Measurements from ENCODE around the gene MYADML2.

Gene MYADML2

GRCh38 chr17:81978524-81979298 lies 31.7 kb upstream of the MYADML2 start:
- DNase-seq (ENCODE audit: low read depth): no peak

DNA sequence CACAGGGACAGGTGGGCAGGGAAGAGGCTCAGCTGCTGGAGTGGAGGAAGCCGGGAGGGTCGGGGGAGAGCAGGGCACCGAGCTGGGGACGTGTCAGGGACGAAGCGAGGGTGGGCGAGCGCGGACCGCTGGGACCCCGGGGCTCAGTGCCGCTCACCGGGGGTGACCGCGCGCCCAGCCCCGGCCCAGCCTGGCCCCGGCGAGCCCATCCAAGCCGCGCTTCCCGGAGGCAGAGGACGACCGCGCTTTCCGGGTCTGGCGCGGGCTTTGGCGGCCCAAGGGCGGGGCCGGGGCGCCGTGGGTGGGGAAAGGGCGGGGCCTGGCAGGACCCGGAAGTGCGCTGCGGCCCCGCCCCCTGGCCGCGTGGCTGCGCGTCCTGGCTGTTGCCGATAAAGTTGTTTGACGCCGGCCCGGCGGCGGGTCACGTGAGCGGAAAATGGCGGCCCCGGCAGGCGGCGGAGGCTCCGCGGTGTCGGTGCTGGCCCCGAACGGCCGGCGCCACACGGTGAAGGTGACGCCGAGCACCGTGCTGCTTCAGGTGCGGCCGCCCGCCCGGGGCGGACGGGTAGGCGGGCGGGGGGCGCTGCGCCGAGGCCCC lies 30.3 kb upstream of the MYADML2 start, which contains the start of gene ASPSCR1:
TSS of gene ASPSCR1 (plus strand) at position 419 of the 598 bp plus-strand sequence. CDS start at position 437, 18 bp downstream.
- peak; percentile 80 for DNase-seq (ENCODE audit: low read depth)

DNA sequence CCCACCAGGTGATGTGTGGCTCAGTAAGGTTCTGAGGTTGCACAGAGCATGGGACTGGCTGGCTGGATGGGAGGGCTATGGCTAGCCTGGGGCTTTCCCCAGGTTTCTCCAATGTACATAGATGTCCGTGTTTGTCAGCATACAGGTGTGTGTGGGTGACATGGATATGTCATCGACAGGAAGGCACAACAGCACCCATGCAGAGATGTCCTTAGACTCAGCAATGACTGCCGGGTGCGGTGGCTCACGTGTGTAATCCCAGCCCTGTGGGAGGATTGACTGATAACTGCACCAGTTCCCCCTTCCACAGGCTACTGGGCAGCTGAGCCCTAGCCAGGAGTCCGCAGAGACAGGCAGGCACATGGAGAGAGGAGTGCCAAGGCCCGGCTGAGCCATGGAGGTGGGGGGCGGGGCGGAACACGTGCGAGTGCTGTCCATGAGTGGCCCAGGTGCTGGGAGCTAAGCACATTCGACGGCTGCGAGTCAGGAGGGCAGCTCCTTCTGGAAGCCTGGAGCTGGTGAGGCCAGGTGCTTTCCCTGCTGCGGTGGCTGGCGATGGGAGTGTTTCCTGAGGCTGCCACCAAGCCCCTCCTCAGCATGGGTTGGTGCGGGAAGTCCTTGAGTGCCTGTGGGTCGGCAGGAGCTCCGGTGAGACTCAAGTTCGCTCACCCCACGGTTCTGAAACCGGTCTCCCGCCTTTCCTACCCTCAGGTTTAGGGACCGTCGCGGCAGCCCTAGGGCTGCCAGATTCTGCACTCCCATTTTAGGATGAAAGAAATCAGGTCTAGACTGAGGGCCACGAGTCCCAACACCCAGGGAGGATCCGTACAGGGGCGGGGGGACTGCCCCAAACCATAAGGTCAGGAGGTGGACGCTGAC lies 29.5 kb upstream of the MYADML2 start:
- DNase-seq (ENCODE audit: low read depth): no peak

DNA sequence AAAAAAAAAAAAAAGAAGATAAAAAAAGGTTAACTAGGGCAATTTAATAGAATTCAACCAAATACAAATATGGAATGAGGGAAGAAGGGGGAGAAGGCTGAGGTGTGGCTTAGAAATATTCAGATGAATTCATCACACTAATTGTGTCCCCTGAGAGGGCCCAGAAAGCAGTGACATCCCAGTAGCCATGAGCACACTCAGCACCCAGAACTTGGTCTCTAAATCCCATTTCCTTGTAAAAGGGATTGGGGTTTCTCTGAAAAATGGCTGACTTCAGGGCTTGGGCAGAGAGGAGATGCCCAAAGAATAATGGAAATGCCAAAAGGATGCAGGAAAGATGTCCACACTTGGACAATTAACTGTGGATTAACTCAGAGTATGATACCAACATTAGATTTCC lies 26.4 kb upstream of the MYADML2 start:
- no peak for DNase-seq (ENCODE audit: low read depth)

DNA sequence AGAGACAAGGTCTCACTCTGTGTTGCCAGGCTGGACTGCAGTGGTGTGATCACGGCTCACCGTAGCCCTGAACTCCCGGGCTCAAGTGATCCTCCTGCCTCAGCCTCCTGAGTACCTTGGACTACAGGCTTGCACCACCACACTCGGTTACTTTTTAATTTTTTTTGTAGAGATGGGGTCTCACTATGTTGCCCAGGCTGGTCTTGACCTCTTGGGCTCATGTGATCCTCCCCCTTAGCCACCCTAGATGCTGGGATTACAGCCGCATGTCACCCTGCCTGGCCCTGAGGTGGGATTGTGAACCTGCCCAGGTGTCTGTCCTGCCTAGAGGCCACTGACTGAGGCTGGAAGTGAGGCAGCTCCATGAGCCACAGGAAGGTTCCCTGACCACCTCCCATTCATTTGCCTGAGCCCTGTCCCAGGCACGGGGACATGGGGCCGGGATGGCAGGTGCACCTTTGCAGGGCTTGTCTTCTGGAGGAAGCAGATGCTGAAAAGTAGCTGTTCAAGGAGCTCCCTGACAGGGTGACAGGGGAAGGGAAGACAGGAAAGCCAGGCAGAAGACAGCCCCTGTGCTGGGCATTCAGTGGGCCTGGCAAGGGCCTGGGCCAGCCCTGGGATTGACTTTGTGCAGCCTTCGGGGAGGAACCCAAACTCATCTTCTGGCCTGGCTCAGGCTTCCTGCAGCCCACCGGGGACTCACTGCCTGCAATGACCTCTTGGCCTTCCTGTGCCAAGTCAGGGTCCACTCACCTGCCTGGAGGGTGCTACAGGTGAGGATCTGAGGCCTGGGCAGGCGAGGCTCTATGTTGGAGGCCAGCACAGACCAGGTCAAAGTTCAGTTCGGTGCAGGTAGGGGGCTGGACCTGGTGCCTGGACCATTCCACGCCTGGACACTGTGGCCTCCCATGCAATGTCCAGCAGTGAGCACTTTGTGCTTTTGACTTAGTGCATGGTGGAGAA lies 22.1 kb upstream of the MYADML2 start:
- no peak for DNase-seq (ENCODE audit: low read depth)

DNA sequence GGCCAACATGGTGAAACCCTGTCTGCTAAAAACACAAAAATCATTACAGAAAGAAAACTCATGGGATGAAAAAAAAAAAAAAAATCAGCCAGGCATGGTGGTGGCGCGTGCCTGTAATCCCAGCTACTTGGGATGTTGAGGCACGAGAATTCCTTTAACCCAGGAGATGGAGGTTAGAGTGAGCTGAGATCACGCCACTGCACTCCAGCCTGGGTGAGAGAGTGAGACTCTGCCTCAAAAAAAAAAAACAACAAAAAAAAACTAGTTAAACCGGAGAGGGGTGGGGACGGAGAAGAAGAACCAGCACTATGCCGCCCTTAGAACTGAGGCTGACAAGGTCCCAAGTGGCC lies 21.3 kb upstream of the MYADML2 start:
- no peak for DNase-seq (ENCODE audit: low read depth)

DNA sequence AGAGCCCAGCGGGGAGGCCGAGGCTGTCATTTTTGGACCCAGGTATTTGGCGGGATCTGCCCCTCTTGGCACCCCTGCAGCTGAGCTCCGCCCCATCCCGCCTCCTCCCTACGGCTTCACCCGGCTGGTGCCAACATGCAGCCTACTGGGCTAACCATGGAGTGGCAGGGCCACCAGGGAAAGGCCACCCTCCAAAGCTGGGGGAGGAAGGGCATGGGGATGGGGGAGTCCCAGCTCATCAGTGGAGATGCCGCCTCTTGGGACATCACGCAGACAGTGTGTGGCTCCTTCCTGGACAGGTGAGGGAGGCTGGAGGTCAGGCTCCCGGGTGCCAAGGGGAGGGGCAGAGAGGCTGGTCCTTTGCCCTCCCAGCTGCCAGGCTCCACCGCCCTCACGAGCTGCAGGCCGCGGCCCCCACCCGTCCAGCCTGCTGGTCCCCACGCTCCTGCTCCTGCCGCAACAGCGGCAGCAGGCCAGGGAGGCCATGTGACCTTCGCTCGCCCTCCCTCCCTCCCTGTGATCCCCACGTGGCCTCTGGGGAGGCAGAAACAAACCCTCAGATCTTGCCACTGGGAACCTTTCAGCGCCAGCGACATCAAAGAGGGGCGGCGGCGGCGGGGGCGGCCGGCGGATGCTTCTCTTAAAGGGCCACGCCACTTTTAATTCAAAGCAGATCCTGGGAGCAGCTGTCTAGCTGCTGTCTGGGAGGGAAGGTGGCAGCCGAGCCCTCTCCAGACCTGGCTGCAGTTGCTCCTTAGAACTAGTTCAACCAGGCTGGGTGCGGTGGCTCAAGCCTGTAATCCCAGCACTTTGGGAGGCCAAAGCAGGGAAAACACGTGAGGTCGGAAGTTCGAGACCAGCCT lies 20.7 kb upstream of the MYADML2 start:
- peak; percentile 79 for DNase-seq (ENCODE audit: low read depth)

DNA sequence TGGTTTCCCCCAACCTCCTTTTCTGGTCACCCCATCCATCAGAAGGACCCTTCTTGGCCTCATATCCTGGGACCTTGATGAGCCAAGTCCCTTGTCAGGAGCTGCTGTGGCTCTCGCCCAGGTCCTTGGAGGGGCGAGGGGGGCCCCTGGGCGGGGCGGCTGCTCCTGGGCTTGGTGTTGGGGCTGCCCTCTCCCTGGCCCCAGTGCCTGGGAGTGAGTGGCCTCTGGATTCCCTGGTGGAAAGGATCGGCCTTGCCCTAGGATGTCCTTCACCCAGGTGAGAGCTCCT lies 20.2 kb upstream of the MYADML2 start:
- no peak for DNase-seq (ENCODE audit: low read depth)

GRCh38 chr17:81966343-81967243 lies 19.6 kb upstream of the MYADML2 start:
- no peak for DNase-seq (ENCODE audit: low read depth)

DNA sequence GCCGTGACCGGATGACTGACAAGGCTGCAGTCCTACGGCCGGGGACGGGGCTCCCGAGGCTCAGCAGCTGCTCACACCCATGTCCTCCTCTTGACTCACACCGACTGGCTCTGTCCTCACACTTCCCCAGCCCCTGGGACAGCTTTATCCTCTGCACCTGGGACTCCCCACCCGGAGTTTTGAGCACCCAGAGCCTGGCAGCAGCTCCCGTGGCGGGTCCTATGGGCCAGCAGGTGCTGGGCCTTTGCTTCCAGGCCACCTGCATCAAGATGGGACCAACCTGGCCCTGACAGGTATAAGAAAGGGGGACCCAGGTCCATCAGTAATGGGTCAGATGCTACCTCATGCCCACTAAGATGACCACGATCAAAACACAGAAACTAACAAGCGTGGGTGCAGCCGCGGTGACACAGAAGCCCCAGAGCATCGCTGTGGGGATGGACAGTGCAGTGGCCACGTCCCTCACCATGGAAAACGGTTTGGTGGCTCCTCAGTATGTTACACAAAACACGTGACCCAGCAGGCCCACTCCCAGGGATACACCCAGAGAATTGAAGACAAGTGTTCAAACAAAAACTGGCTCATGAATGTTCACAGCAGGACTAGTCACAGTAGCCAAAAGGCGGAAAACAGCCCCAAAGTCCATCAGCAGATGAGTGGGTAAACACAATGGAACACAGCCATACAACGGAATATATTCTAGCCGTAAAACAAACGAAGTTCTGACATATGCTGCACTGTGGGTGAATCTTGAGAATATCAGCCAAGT lies 17.2 kb upstream of the MYADML2 start:
- no peak for DNase-seq (ENCODE audit: low read depth)

GRCh38 chr17:81962499-81963441 lies 15.7 kb upstream of the MYADML2 start:
- no peak for DNase-seq (ENCODE audit: low read depth)

GRCh38 chr17:81961521-81962498 lies 14.8 kb upstream of the MYADML2 start:
- DNase-seq (ENCODE audit: low read depth): no peak

- DNase-seq (ENCODE audit: low read depth): no peak
Observed at GRCh38 chr17:81961087-81961511, 14.1 kb upstream of the MYADML2 start, which contains the start of gene NOTUM. TSS of gene NOTUM (minus strand) at chr17:81961187. CDS start at chr17:81960909, 278 bp downstream.

DNA sequence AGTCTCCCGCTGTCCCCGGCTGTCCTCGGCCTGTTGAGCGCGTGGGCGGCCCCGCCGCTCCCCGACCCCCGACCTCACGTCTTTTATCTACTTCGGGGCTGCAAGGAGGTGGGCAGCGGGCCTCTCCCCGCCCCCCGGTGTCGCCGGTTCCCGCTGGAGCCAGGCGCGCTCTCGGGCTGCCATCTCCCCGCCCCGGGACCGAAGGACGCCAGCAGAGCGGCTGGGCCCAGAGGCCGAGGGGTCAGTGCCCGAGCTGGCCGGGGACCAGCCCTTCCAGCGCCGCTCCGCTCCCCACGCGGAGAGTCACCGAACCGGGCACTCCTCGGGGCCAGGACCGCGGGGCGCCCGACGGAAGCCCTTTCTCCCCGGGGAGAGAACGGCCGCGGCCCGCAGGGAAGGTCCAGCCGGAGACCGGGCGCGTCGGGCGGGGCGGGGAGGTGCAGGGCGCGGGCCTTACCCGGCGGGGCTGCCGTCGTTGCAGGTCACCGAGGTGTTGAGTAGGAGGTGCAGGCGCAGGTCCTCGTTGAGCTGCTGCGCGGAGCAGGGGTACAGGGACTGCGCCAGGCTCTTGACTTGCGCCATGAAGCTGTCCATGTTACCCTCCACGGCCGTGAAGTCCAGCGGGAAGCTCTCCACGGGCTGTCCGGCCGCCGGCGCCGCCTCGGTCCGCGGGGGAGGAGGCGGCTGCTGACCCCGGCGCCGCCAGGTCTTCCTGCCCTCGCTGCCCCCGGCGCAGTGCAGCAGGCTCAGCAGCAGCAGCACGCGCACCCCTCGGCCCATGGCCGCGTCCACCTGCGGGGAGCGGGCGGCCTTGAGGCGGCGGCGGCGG lies 13.3 kb upstream of the MYADML2 start:
- no peak for DNase-seq (ENCODE audit: low read depth)

- DNase-seq (ENCODE audit: low read depth): peak; percentile 70
Observed at GRCh38 chr17:81959362-81960129, 12.5 kb upstream of the MYADML2 start.

Data from T-helper 22 cell (primary cell).